ENCODE measurements around the gene FITM1.

FITM1 gene

GRCh38 chr14:24130380-24130716 lies at the start of gene FITM1:
Gene FITM1, plus strand, starts transcription at chr14:24130659. Its CDS starts 905 bp downstream, at chr14:24131564.
- DNase-seq, result peak; percentile 86

- DNase-seq, result no peak
Observed at GRCh38 chr14:24080888-24081738, 49.3 kb upstream of the FITM1 start.

GRCh38 chr14:24081739-24082211 lies 48.7 kb upstream of the FITM1 start:
- no peak for DNase-seq

GRCh38 chr14:24082411-24083080 lies 47.9 kb upstream of the FITM1 start:
- DNase-seq, result no peak

GRCh38 chr14:24083462-24083861 lies 47.0 kb upstream of the FITM1 start:
- DNase-seq, result no peak

GRCh38 chr14:24084440-24084839 lies 46.0 kb upstream of the FITM1 start:
- no peak for DNase-seq

GRCh38 chr14:24085215-24085614 lies 45.2 kb upstream of the FITM1 start:
- DNase-seq, result no peak

GRCh38 chr14:24086193-24086955 lies 44.1 kb upstream of the FITM1 start:
- DNase-seq, result no peak

- no peak for DNase-seq
Observed at GRCh38 chr14:24087004-24087403, 43.5 kb upstream of the FITM1 start.

GRCh38 chr14:24088095-24088494 lies 42.4 kb upstream of the FITM1 start:
- no peak for DNase-seq

- no peak for DNase-seq
Observed at GRCh38 chr14:24089890-24090289, 40.6 kb upstream of the FITM1 start.

GRCh38 chr14:24092110-24092504 lies 38.4 kb upstream of the FITM1 start:
- DNase-seq, result no peak

- no peak for DNase-seq
Observed at GRCh38 chr14:24092505-24093206, 37.8 kb upstream of the FITM1 start.

- DNase-seq, result no peak
Observed at GRCh38 chr14:24093207-24093900, 37.1 kb upstream of the FITM1 start.

- peak; percentile 91 for DNase-seq
Observed at GRCh38 chr14:24093901-24094840, 36.3 kb upstream of the FITM1 start, which contains the start of gene PCK2. Gene PCK2, plus strand, starts transcription at chr14:24094311. Its CDS starts 95 bp downstream, at chr14:24094406.

GRCh38 chr14:24094841-24095270 lies 35.6 kb upstream of the FITM1 start:
- DNase-seq, result no peak

GRCh38 chr14:24095271-24096068 lies 35.0 kb upstream of the FITM1 start:
- peak; percentile 28 for DNase-seq

GRCh38 chr14:24096545-24097181 lies 33.8 kb upstream of the FITM1 start:
- no peak for DNase-seq

GRCh38 chr14:24098229-24098926 lies 32.1 kb upstream of the FITM1 start:
- DNase-seq, result no peak

Measured in MV-4-11 (cell line).